HuH-7 (cell line): ENCODE results near the gene SSTR4.
"Not testable (repeated sequence)": the region's sequence is repeated elsewhere in the genome, so short reads cannot be mapped to it uniquely, and the experiment has no call there.

Experiments used
- DNase-seq: peaks from one replicate; pipeline ENCODE4 v3.0.0; 2011; ENCODE audit warnings: low spot score

Gene SSTR4, protein sequence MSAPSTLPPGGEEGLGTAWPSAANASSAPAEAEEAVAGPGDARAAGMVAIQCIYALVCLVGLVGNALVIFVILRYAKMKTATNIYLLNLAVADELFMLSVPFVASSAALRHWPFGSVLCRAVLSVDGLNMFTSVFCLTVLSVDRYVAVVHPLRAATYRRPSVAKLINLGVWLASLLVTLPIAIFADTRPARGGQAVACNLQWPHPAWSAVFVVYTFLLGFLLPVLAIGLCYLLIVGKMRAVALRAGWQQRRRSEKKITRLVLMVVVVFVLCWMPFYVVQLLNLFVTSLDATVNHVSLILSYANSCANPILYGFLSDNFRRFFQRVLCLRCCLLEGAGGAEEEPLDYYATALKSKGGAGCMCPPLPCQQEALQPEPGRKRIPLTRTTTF

GRCh38 chr20:23034721-23035671, at the start of gene SSTR4:
Gene SSTR4, plus strand, starts transcription at chr20:23035312. Its CDS starts 172 bp downstream, at chr20:23035484.
- no peak for DNase-seq

DNA sequence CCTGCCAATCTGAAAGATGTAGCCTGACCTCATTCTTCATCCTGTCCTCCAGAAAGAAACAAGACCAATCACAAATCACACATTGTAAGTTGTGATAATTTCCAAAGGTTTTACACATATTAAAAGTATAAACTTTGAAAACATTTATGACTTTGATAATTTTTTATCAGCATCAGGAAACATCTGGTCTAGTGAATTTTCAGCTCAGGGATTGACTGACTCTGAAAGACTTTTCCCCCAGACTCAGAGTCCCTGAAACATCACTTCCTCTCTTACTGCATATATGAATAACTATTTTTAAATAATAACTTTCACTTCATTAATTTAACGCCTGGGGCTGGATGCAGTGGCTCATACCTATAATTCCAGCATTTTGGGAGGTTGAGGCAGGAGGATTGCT, 48.5 kb upstream of the SSTR4 start:
- no peak for DNase-seq

GRCh38 chr20:22991424-22991823, 43.7 kb upstream of the SSTR4 start:
- not testable (repeated sequence) for DNase-seq

GRCh38 chr20:22993823-22994222, 41.3 kb upstream of the SSTR4 start:
- DNase-seq = no peak

DNA sequence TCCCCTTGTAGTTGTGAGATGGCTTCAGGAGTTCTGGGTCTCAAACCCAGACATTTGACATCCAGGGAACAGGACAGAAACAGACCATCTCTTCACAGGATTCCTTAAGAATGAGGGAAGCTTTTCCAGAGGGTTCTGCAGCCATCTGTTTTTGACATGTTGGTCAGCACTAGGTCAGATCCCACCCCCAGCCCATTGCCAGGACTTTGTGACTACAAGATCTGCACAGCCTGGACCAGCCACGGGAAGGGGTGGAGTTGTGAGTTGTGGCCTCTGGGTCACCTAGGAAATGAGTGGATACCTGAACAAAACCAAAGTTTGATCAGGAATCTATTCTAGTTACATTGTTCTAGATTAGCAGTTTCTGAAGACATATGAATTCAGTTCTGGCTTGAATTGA, 39.2 kb upstream of the SSTR4 start:
- DNase-seq = no peak

DNA sequence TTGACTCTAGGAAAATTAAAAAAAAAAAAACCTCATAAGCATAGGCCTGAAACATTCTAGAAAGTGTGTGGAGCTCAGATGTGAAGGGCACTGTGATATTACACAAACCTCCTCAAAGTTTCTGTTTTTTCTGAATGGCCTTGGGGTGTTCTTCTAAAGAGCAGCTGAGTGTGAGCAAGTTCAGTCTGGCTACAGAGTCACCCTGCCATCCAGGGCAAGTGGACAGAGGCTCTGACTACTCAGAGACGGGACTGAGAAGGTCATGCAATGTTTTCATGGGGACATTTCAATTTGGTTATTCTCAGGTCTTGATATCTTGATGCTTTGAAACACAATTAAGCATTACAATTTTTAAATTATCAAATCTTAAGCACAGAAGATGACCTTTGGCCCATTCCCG, 36.6 kb upstream of the SSTR4 start:
- no peak for DNase-seq

- no peak for DNase-seq
Measured at GRCh38 chr20:22999756-23000155, 35.4 kb upstream of the SSTR4 start.

GRCh38 chr20:23000232-23000947, 34.7 kb upstream of the SSTR4 start:
- DNase-seq = no peak

- no peak for DNase-seq
Measured at GRCh38 chr20:23002276-23002675, 32.8 kb upstream of the SSTR4 start.

DNA sequence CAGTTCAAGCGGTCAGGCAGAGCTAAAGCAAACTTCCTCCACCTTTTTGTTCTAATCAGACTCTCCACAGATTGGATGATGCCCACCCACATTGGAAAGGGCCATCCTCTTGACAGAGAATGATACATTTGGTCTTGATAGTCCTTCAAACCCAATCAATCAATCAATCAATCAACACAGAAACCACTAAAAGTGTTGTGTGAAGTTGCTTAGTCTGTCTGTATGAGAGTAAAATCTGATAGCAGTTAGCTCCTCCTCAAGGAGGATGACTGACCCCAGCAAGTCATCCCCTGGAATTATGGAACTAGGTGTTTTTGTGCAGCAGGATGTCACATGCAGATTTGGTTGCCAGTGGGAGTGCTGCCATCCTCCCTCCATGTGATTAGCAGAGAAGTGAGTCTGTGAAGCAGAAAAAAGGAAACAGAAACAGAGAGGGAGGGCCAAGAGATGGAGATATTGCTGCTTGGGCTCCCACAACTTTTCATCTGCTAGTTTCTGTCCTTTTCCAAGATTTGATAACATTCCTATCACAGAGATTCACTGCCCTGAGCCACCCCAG, 32.0 kb upstream of the SSTR4 start:
- DNase-seq = no peak

DNA sequence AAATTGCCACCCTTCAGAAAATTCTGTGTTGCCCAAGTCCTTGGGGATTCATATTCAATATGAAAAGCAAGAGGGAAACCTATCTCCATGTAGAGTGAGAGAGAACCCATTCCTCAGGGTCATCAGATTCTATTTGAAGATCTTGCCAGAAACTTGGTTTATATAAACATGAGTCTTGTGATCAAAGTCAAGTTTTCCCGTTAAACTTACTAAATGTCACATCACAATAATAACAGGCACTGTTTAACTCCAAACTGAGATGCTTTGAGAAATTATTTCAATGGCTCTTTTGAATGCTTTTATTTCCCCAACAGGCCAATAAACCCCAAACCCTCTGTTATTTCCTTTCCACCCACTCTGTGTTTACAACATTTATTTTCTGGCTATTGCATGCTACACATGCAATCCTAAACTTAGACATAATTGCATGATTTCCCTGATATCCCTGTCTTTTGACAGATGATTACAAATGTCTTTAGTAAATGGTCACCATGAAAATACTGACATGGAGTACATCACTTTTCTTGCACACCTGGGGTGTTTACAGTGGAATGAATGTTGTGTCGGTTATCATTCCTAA, 31.1 kb upstream of the SSTR4 start:
- no peak for DNase-seq

DNA sequence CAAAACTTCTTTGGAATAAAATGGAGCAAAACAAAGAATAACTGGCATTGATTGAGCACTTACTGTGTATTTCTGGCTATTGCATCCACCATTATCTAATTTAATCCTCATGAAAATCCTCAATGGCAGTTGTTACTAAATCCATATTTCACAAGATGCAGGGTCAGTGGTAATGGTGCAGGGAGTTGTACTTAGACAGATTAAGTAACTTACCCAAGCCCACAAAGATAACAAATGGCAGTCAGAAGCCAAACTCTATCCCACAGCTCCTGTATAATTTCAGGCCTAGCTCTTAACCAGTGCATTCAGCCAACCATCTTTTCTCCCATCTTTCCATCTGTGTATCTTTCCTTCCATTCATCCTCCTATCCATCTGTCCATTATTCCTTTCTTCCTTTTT, 29.3 kb upstream of the SSTR4 start:
- DNase-seq = no peak

GRCh38 chr20:23007462-23007861, 27.6 kb upstream of the SSTR4 start:
- DNase-seq = no peak

GRCh38 chr20:23007886-23008655, 27.0 kb upstream of the SSTR4 start:
- no peak for DNase-seq

DNA sequence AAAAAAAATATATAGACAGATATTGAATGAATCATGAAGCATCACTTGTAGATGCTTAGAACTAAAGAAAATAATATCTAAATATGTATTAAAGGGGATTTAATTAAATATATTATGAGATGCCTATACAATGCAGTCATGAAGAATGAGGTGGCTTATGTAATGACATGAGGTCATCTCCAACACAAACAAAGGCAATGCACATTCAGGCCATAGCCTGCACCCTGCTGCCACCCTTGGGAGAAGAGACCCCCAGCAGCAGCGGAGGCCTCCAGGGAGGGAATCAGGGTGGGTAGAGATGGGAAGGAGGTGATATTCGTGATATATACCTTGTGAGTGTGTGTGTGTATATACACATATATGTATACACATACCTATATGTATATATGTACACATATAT, 26.4 kb upstream of the SSTR4 start:
- no peak for DNase-seq

DNA sequence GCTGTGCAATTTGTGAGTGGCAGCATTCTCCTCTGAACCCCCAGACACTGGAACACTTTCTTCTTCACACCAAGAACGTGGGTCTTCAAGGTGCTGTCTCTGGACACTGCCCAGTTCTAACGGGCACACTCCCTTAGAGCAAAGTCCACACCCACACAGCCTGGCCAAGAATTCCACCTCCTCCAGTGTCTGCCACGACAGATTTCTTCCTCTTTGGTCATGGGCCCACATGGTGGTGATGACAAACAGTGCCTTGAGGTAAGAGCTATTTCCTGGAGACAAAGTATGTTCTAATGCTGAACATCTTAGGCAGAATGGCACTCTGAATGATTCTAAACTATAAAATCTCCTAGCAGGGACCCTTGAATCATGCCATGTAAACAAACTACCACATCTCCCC, 25.5 kb upstream of the SSTR4 start:
- no peak for DNase-seq

GRCh38 chr20:23010096-23010495, 25.0 kb upstream of the SSTR4 start:
- no peak for DNase-seq

DNA sequence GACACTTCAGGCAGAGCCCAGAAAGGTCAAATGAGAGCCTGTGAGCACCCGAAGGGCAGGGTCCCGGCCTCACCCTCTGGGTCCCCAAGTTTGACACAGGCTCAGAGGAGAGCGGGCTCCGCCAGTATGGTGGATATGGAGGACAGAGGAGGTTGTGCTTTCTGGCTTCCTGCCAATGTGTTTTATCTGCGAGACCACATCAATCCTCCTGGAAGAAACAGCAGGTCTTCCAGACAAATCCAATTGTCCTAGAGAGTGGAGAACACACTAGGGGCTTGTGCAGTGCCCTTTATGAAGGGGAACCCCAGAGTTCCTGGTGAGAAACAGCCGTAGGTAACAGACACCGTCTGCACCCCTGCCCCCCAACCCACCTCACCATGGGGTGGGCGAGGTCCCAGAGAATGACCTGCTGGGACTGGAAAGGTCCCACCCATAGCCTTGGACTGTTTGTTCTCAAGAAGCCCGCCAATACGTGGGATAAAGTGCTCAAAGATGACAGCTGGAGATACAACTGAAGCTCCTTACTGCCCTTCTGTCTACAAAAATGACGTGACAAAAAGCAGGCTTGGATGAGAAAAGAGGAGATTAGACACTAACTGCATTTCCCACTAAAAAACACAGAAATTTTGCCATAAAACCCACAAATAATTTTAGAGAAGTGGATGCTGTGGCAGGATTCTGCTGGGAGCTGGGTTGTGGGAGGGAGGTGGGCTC, 23.9 kb upstream of the SSTR4 start:
- DNase-seq = no peak

DNA sequence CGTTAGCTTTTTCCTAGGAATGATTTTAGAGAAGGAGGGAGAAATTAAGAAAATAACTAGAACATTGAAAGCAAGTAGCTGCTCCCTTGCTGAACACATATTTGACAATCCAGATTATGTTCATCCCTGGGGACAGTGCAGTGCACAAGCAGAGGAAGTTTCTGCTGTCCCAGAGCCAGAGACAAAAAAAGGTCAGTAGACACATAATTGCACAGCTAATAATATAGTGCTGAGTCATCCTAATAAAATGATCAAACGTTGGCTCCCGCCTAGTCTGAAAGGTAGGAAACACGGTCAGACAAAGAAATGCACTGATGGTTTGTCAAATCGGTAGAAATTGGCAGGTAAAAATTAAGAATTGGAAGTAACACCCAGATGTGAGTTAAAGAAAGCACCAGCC, 21.7 kb upstream of the SSTR4 start:
- DNase-seq = no peak

GRCh38 chr20:23017516-23017915, 17.6 kb upstream of the SSTR4 start:
- DNase-seq = no peak
